Measurements from ENCODE around the gene NTNG1. TPM values are rescaled to one million over a fixed set of nuclear protein-coding genes. Genes with fewer than 3 reads are reported as not detected.
A peak's percentile ranks its signal among the peaks of the same experiment; 100 is the strongest.

NTNG1 gene
- total RNA-seq, 1 donor from 2014 or later = 0.79 TPM

DNA sequence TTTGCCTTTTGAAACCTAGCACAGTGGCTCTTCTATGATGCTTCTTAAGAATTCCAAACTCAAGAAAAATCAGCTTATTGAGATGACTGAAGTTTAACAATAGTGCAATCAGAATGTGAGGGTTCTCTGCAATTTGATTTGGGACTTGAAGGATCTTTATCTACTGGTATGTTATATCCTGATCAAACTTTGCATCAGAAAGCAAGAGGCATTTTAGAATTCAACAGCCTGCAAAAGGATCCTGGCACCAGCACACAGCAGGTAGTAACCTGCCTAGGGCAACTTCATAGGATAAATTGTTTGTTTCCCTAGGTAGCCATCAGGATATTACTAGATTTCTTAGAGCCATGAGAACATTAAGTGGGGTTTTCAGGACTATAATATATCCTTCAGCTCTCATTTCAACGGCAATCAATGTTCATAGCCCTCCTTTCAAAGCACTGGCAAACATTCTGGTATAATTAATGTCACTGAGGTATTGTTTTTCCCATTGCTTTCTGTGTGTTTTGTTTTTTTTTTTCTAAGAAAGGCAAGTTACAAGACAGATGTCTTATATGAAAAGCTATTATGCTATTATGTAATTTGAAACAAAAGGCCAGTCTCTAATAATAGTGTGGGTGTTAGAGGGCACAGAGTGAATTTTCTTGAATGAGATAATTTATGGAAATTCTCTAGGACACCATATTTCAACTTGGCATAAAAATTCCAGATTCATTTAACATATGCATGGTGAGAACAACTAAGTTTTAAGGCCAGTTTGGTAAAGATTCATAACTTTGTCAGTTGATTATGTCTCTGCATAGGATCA is 34.5 kb downstream of the NTNG1 start:
- H3K27me3 Mint-ChIP-seq (ENCODE audit: insufficient read depth, low read depth) = no peaks in the 10 kb centered on the region
- Histone ChIP-seq H2AFZ (replicated peaks) (no peak overlapping the region), H3K27ac (no peak overlapping the region)

GRCh38 chr1:107181253-107181969 is 40.6 kb downstream of the NTNG1 start:
- Histone ChIP-seq H2AFZ (replicated peaks) (no peak overlapping the region), H3F3A (ENCODE audit: low read depth) (no peaks in the 10 kb centered on the region), H3K4me3 (no peak overlapping the region), H3K9me3 (ENCODE audit: low read depth) (no peaks in the 10 kb centered on the region), H3K4me2 (peak overlapping the region; percentile 6), H3K27ac (no peak overlapping the region), H3K9ac (no peak overlapping the region), H3K27me3 (no peaks in the 10 kb centered on the region), H3K79me2 (ENCODE audit: low read depth) (no peaks in the 10 kb centered on the region), H3K4me1 (peaks cover 19% of the 10 kb centered on the region), H4K20me1 (ENCODE audit: low read depth) (no peaks in the 10 kb centered on the region), H3K36me3 (no peaks in the 10 kb centered on the region)
- TF ChIP-seq EZH2 (IDR thresholded peaks at IDR 0.05) (no peak), CTCF (IDR thresholded peaks at IDR 0.05) (no peak), EZH2phosphoT487 (IDR thresholded peaks at IDR 0.05) (no peak)
- no peaks in the 10 kb centered on the region for H3K9me3 Mint-ChIP-seq
- DNase-seq (ENCODE audit: low spot score) = no peak
- no peak overlapping the region for H3K27ac Mint-ChIP-seq
- peaks cover 5% of the 10 kb centered on the region for H3K4me1 Mint-ChIP-seq
- no peaks in the 10 kb centered on the region for H3K36me3 Mint-ChIP-seq
- H3K27me3 Mint-ChIP-seq (ENCODE audit: insufficient read depth, low read depth) = peaks cover 3% of the 10 kb centered on the region
- no peak overlapping the region for H3K4me3 Mint-ChIP-seq

More for the DNA sequence above, 34.5 kb downstream of the NTNG1 start:
- DNase-seq (ENCODE audit: low spot score) = no peak
- Histone ChIP-seq H3K9me3 (ENCODE audit: low read depth) (no peaks in the 10 kb centered on the region), H3K27me3 (no peaks in the 10 kb centered on the region), H3K4me3 (no peak overlapping the region), H3K4me2 (no peak overlapping the region), H3F3A (ENCODE audit: low read depth) (no peaks in the 10 kb centered on the region), H4K20me1 (ENCODE audit: low read depth) (no peaks in the 10 kb centered on the region), H3K79me2 (ENCODE audit: low read depth) (no peaks in the 10 kb centered on the region), H3K36me3 (no peaks in the 10 kb centered on the region), H3K4me1 (peaks cover 6% of the 10 kb centered on the region), H3K9ac (no peak overlapping the region)
- Mint-ChIP-seq H3K9me3 (no peaks in the 10 kb centered on the region), H3K4me3 (no peak overlapping the region), H3K27ac (no peak overlapping the region), H3K36me3 (no peaks in the 10 kb centered on the region), H3K4me1 (peaks cover 14% of the 10 kb centered on the region)
- no peak for TF ChIP-seq EZH2 (IDR thresholded peaks at IDR 0.05)
- no peak for TF ChIP-seq CTCF (IDR thresholded peaks at IDR 0.05)
- no peak for TF ChIP-seq EZH2phosphoT487 (IDR thresholded peaks at IDR 0.05)

- Histone ChIP-seq H3F3A (ENCODE audit: low read depth) (no peaks in the 10 kb centered on the region), H3K4me1 (peaks cover 19% of the 10 kb centered on the region), H3K27ac (no peak overlapping the region), H3K79me2 (ENCODE audit: low read depth) (no peaks in the 10 kb centered on the region), H3K4me2 (no peak overlapping the region), H3K9ac (no peak overlapping the region), H3K27me3 (no peaks in the 10 kb centered on the region), H2AFZ (replicated peaks) (no peak overlapping the region), H4K20me1 (ENCODE audit: low read depth) (no peaks in the 10 kb centered on the region), H3K9me3 (ENCODE audit: low read depth) (no peaks in the 10 kb centered on the region), H3K36me3 (no peaks in the 10 kb centered on the region), H3K4me3 (no peak overlapping the region)
- Mint-ChIP-seq H3K27ac (no peak overlapping the region), H3K9me3 (no peaks in the 10 kb centered on the region), H3K4me3 (no peak overlapping the region), H3K4me1 (peaks cover 6% of the 10 kb centered on the region), H3K36me3 (no peaks in the 10 kb centered on the region), H3K27me3 (ENCODE audit: insufficient read depth, low read depth) (peaks cover 3% of the 10 kb centered on the region)
- DNase-seq (ENCODE audit: low spot score) = no peak
- TF ChIP-seq EZH2phosphoT487 (IDR thresholded peaks at IDR 0.05) (no peak), EZH2 (IDR thresholded peaks at IDR 0.05) (no peak), CTCF (IDR thresholded peaks at IDR 0.05) (no peak)
Measured at GRCh38 chr1:107183011-107183410, 42.2 kb downstream of the NTNG1 start.

Data from neural progenitor cell (in vitro differentiated cells).